Measurements from ENCODE around the gene KDM2B. TPM values are rescaled to one million over a fixed set of nuclear protein-coding genes. Genes with fewer than 3 reads are reported as not detected.

The KDM2B gene
- polyA plus RNA-seq, 2 donors, result 15.7 to 23.5 TPM

- peak overlapping the region; percentile 63 to 71 for H3K27ac ChIP-seq (ENCODE audit: low read depth in 2 of 2, low read length in 1 of 2)
- peaks cover 3 to 5% of the 10 kb centered on the region in 2 donors for H3K4me1 ChIP-seq (ENCODE audit: control insufficient read depth in 2 of 2, insufficient read depth in 2 of 2, low read length in 1 of 2)
- 20 to 24% methylated on average over 69 to 77 of the region's 77 CpGs for WGBS, 2 donors
These were observed 2.3 kb downstream of the KDM2B start for GRCh38 chr12:121578230-121579189.

GRCh38 chr12:121577443-121578180 is 3.2 kb downstream of the KDM2B start:
- Histone ChIP-seq H3K36me3 (ENCODE audit: control insufficient read depth in 2 of 2, insufficient read depth in 2 of 2, low read length in 1 of 2) (peaks cover 2% of the 10 kb centered on the region in 2 donors), H3K27ac (ENCODE audit: low read depth in 2 of 2, low read length in 1 of 2) (peak overlapping the region; percentile 43 to 48), H3K27me3 (ENCODE audit: control insufficient read depth in 1 of 2, insufficient read depth in 2 of 2, low read length in 2 of 2) (no peaks in the 10 kb centered on the region), H3K4me3 (ENCODE audit: low read depth in 1 of 2, low read length in 2 of 2) (no peak overlapping the region), H3K4me1 (ENCODE audit: control insufficient read depth in 2 of 2, insufficient read depth in 2 of 2, low read length in 1 of 2) (peaks cover 3 to 5% of the 10 kb centered on the region in 2 donors), H3K9me3 (ENCODE audit: control insufficient read depth in 2 of 2, insufficient read depth in 1 of 2, low read depth in 1 of 2, low read length in 1 of 2) (no peaks in the 10 kb centered on the region)
- WGBS, 2 donors, result 70 to 71% methylated on average over 10 of the region's 10 CpGs

More at GRCh38 chr12:121578230-121579189, 2.3 kb downstream of the KDM2B start:
- Histone ChIP-seq H3K36me3 (ENCODE audit: control insufficient read depth in 2 of 2, insufficient read depth in 2 of 2, low read length in 1 of 2) (peaks cover 2% of the 10 kb centered on the region in 2 donors), H3K27me3 (ENCODE audit: control insufficient read depth in 1 of 2, insufficient read depth in 2 of 2, low read length in 2 of 2) (no peaks in the 10 kb centered on the region), H3K4me3 (ENCODE audit: low read depth in 1 of 2, low read length in 2 of 2) (peak overlapping the region; percentile 57 to 73), H3K9me3 (ENCODE audit: control insufficient read depth in 2 of 2, insufficient read depth in 1 of 2, low read depth in 1 of 2, low read length in 1 of 2) (no peaks in the 10 kb centered on the region)

- peaks cover 3 to 5% of the 10 kb centered on the region in 2 donors for H3K4me1 ChIP-seq (ENCODE audit: control insufficient read depth in 2 of 2, insufficient read depth in 2 of 2, low read length in 1 of 2)
- peaks cover 2% of the 10 kb centered on the region in 2 donors for H3K36me3 ChIP-seq (ENCODE audit: control insufficient read depth in 2 of 2, insufficient read depth in 2 of 2, low read length in 1 of 2)
- H3K4me3 ChIP-seq (ENCODE audit: low read depth in 1 of 2, low read length in 2 of 2), result no peak overlapping the region
- H3K27me3 ChIP-seq (ENCODE audit: control insufficient read depth in 1 of 2, insufficient read depth in 2 of 2, low read length in 2 of 2), result no peaks in the 10 kb centered on the region
- 20 to 22% methylated on average over 4 of the region's 4 CpGs for WGBS, 2 donors
- no peaks in the 10 kb centered on the region for H3K9me3 ChIP-seq (ENCODE audit: control insufficient read depth in 2 of 2, insufficient read depth in 1 of 2, low read depth in 1 of 2, low read length in 1 of 2)
- H3K27ac ChIP-seq (ENCODE audit: low read depth in 2 of 2, low read length in 1 of 2), result peak overlapping the region; percentile 23 to 58
These were observed 3.9 kb downstream of the KDM2B start for GRCh38 chr12:121576851-121577391.

- peaks cover 2% of the 10 kb centered on the region in 2 donors for H3K36me3 ChIP-seq (ENCODE audit: control insufficient read depth in 2 of 2, insufficient read depth in 2 of 2, low read length in 1 of 2)
- WGBS, 2 donors, result 52 to 63% methylated on average over 13 of the region's 13 CpGs
- H3K4me3 ChIP-seq (ENCODE audit: low read depth in 1 of 2, low read length in 2 of 2), result no peak overlapping the region
- H3K9me3 ChIP-seq (ENCODE audit: control insufficient read depth in 2 of 2, insufficient read depth in 1 of 2, low read depth in 1 of 2, low read length in 1 of 2), result no peaks in the 10 kb centered on the region
- H3K27ac ChIP-seq (ENCODE audit: low read depth in 2 of 2, low read length in 1 of 2), result no peak overlapping the region
- no peaks in the 10 kb centered on the region for H3K27me3 ChIP-seq (ENCODE audit: control insufficient read depth in 1 of 2, insufficient read depth in 2 of 2, low read length in 2 of 2)
- peaks cover 3 to 5% of the 10 kb centered on the region in 2 donors for H3K4me1 ChIP-seq (ENCODE audit: control insufficient read depth in 2 of 2, insufficient read depth in 2 of 2, low read length in 1 of 2)
These were observed 4.7 kb downstream of the KDM2B start for GRCh38 chr12:121575952-121576625.

- no peaks in the 10 kb centered on the region for H3K9me3 ChIP-seq (ENCODE audit: control insufficient read depth in 2 of 2, insufficient read depth in 1 of 2, low read depth in 1 of 2, low read length in 1 of 2)
- H3K4me3 ChIP-seq (ENCODE audit: low read depth in 1 of 2, low read length in 2 of 2), result no peak overlapping the region
- H3K27me3 ChIP-seq (ENCODE audit: control insufficient read depth in 1 of 2, insufficient read depth in 2 of 2, low read length in 2 of 2), result no peaks in the 10 kb centered on the region
- H3K27ac ChIP-seq (ENCODE audit: low read depth in 2 of 2, low read length in 1 of 2), result no peak overlapping the region
- WGBS, 2 donors, result 53 to 58% methylated on average over 1 of the region's 1 CpG
- peaks cover 2% of the 10 kb centered on the region in 2 donors for H3K36me3 ChIP-seq (ENCODE audit: control insufficient read depth in 2 of 2, insufficient read depth in 2 of 2, low read length in 1 of 2)
- H3K4me1 ChIP-seq (ENCODE audit: control insufficient read depth in 2 of 2, insufficient read depth in 2 of 2, low read length in 1 of 2), result peaks cover 0 to 5% of the 10 kb centered on the region in 2 donors
These were observed 5.8 kb downstream of the KDM2B start for GRCh38 chr12:121575051-121575450.

- no peak overlapping the region for H3K27ac ChIP-seq (ENCODE audit: low read depth in 2 of 2, low read length in 1 of 2)
These were observed 6.8 kb downstream of the KDM2B start for GRCh38 chr12:121574025-121574424.

GRCh38 chr12:121571920-121572319 is 8.9 kb downstream of the KDM2B start:
- WGBS, 2 donors, result 93 to 94% methylated on average over 9 of the region's 9 CpGs
- no peaks in the 10 kb centered on the region for H3K9me3 ChIP-seq (ENCODE audit: control insufficient read depth in 2 of 2, insufficient read depth in 1 of 2, low read depth in 1 of 2, low read length in 1 of 2)

More at GRCh38 chr12:121574025-121574424, 6.8 kb downstream of the KDM2B start:
- no peaks in the 10 kb centered on the region for H3K9me3 ChIP-seq (ENCODE audit: control insufficient read depth in 2 of 2, insufficient read depth in 1 of 2, low read depth in 1 of 2, low read length in 1 of 2)
- H3K4me3 ChIP-seq (ENCODE audit: low read depth in 1 of 2, low read length in 2 of 2), result no peak overlapping the region
- peaks cover 0 to 5% of the 10 kb centered on the region in 2 donors for H3K4me1 ChIP-seq (ENCODE audit: control insufficient read depth in 2 of 2, insufficient read depth in 2 of 2, low read length in 1 of 2)
- H3K36me3 ChIP-seq (ENCODE audit: control insufficient read depth in 2 of 2, insufficient read depth in 2 of 2, low read length in 1 of 2), result peaks cover 2% of the 10 kb centered on the region in 2 donors
- WGBS, 2 donors, result 87 to 93% methylated on average over 11 of the region's 11 CpGs
- no peaks in the 10 kb centered on the region for H3K27me3 ChIP-seq (ENCODE audit: control insufficient read depth in 1 of 2, insufficient read depth in 2 of 2, low read length in 2 of 2)

GRCh38 chr12:121570467-121571283 is 10.1 kb downstream of the KDM2B start:
- Histone ChIP-seq H3K4me3 (ENCODE audit: low read depth in 1 of 2, low read length in 2 of 2) (no peak overlapping the region), H3K9me3 (ENCODE audit: control insufficient read depth in 2 of 2, insufficient read depth in 1 of 2, low read depth in 1 of 2, low read length in 1 of 2) (no peaks in the 10 kb centered on the region), H3K27me3 (ENCODE audit: control insufficient read depth in 1 of 2, insufficient read depth in 2 of 2, low read length in 2 of 2) (no peaks in the 10 kb centered on the region), H3K4me1 (ENCODE audit: control insufficient read depth in 2 of 2, insufficient read depth in 2 of 2, low read length in 1 of 2) (no peaks in the 10 kb centered on the region), H3K27ac (ENCODE audit: low read depth in 2 of 2, low read length in 1 of 2) (no peak overlapping the region), H3K36me3 (ENCODE audit: control insufficient read depth in 2 of 2, insufficient read depth in 2 of 2, low read length in 1 of 2) (peaks cover 2% of the 10 kb centered on the region in 2 donors)
- 87 to 88% methylated on average over 5 of the region's 5 CpGs for WGBS, 2 donors

More at GRCh38 chr12:121571920-121572319, 8.9 kb downstream of the KDM2B start:
- no peaks in the 10 kb centered on the region for H3K27me3 ChIP-seq (ENCODE audit: control insufficient read depth in 1 of 2, insufficient read depth in 2 of 2, low read length in 2 of 2)
- no peaks in the 10 kb centered on the region for H3K4me1 ChIP-seq (ENCODE audit: control insufficient read depth in 2 of 2, insufficient read depth in 2 of 2, low read length in 1 of 2)
- H3K27ac ChIP-seq (ENCODE audit: low read depth in 2 of 2, low read length in 1 of 2), result no peak overlapping the region
- peaks cover 2% of the 10 kb centered on the region in 2 donors for H3K36me3 ChIP-seq (ENCODE audit: control insufficient read depth in 2 of 2, insufficient read depth in 2 of 2, low read length in 1 of 2)
- no peak overlapping the region for H3K4me3 ChIP-seq (ENCODE audit: low read depth in 1 of 2, low read length in 2 of 2)
